ENCODE data around the gene NBPF1. TPM values are rescaled to one million over a fixed set of nuclear protein-coding genes. Genes with fewer than 3 reads are reported as not detected.

The NBPF1 gene
- total and polyA plus RNA-seq, 9 of the 15 experiments (the other 6 are each of a cell fraction or from before 2014, with no cell fraction given), result 5.2 to 42.6 (median 24.1) TPM

DNA sequence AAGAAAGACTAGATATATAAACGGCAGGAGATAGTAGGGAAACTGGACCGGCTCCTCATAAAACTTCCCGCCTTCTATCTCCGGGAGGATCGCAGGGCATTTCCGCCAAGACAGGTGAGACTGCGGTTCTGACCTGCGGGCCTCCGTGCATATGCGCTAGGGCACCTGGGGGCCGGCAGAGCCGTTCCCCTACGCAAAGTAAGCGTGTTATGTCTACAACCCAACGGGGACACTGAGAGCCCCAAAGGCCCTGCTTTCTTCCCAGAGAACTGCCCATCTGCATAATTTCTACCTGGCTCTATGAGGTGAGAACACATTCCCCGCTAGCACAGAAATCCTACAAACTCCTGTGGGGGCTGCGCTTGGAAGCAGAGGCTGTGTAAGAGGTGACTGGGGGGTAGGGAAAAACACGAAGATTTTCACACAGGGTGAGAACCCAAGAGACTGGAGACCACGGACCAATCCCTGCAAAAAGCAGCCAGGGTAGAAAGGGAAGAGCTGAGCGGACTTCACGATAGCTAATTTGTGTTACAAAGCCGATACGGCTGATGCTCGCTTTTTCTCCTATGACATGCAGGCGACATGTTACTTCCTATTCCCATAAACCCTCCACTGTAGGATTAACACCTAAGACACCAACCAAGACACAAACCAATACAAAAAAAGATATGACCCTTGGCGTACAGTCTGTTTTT lies 99.8 kb downstream of the NBPF1 start (continued):
- TF ChIP-seq, protein P1, sequence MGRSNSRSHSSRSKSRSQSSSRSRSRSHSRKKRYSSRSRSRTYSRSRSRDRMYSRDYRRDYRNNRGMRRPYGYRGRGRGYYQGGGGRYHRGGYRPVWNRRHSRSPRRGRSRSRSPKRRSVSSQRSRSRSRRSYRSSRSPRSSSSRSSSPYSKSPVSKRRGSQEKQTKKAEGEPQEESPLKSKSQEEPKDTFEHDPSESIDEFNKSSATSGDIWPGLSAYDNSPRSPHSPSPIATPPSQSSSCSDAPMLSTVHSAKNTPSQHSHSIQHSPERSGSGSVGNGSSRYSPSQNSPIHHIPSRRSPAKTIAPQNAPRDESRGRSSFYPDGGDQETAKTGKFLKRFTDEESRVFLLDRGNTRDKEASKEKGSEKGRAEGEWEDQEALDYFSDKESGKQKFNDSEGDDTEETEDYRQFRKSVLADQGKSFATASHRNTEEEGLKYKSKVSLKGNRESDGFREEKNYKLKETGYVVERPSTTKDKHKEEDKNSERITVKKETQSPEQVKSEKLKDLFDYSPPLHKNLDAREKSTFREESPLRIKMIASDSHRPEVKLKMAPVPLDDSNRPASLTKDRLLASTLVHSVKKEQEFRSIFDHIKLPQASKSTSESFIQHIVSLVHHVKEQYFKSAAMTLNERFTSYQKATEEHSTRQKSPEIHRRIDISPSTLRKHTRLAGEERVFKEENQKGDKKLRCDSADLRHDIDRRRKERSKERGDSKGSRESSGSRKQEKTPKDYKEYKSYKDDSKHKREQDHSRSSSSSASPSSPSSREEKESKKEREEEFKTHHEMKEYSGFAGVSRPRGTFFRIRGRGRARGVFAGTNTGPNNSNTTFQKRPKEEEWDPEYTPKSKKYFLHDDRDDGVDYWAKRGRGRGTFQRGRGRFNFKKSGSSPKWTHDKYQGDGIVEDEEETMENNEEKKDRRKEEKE (IDR thresholded peaks at IDR 0.05; ENCODE audit: borderline replicate concordance in 1 of 2, control insufficient read depth in 1 of 2, low read depth in 2 of 2, low read length in 1 of 2), result peak in 1 of 2 experiments; percentile 99; a peak in 2 of 4 replicates
- TF ChIP-seq, protein P2, sequence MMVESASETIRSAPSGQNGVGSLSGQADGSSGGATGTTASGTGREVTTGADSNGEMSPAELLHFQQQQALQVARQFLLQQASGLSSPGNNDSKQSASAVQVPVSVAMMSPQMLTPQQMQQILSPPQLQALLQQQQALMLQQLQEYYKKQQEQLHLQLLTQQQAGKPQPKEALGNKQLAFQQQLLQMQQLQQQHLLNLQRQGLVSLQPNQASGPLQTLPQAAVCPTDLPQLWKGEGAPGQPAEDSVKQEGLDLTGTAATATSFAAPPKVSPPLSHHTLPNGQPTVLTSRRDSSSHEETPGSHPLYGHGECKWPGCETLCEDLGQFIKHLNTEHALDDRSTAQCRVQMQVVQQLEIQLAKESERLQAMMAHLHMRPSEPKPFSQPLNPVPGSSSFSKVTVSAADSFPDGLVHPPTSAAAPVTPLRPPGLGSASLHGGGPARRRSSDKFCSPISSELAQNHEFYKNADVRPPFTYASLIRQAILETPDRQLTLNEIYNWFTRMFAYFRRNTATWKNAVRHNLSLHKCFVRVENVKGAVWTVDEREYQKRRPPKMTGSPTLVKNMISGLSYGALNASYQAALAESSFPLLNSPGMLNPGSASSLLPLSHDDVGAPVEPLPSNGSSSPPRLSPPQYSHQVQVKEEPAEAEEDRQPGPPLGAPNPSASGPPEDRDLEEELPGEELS (CRISPR knock-in tag; IDR thresholded peaks at IDR 0.05; ENCODE audit: borderline replicate concordance), result 0 out of 2 replicates have a peak, but pooled peaks have one; percentile 55
- TF ChIP-seq LCOR (CRISPR knock-in tag; IDR thresholded peaks at IDR 0.05) (peak; percentile 96), SMARCA4 (IDR thresholded peaks at IDR 0.05) (peak; percentile 15; the same call in 1 of the 2 replicates), CBX5 (IDR thresholded peaks at IDR 0.05; ENCODE audit: borderline replicate concordance, low read depth) (peak; percentile 61; the same call in 1 of the 2 replicates), RAD51 (IDR thresholded peaks at IDR 0.05; ENCODE audit: borderline replicate concordance, low read depth) (peak; percentile 25; the same call in 1 of the 2 replicates), TCFL5 (CRISPR knock-in tag; conservative IDR thresholded peaks at IDR 0.05) (peak; percentile 76; the same call in 1 of the 2 replicates), HLTF (IDR thresholded peaks at IDR 0.05) (0 out of 2 replicates have a peak, but pooled peaks have one; percentile 54), ZNF551 (CRISPR knock-in tag; IDR thresholded peaks at IDR 0.05) (peak; percentile 96), CSDE1 (IDR thresholded peaks at IDR 0.05) (peak in 1 of 2 experiments; percentile 100; a peak in 2 of 4 replicates), RBFOX2 (IDR thresholded peaks at IDR 0.05; ENCODE audit: low read depth, low read length) (peak; percentile 82), RAD21 (CRISPR knock-in tag; conservative IDR thresholded peaks at IDR 0.05 in 1 of 2, IDR thresholded peaks at IDR 0.05 in 1 of 2) (peak; percentile 32 to 47), ZNF431 (CRISPR knock-in tag; IDR thresholded peaks at IDR 0.05) (peak; percentile 57; the same call in 1 of the 2 replicates), SP1 (CRISPR knock-in tag; IDR thresholded peaks at IDR 0.05) (peak; percentile 96)
- TF ChIP-seq, protein P3, sequence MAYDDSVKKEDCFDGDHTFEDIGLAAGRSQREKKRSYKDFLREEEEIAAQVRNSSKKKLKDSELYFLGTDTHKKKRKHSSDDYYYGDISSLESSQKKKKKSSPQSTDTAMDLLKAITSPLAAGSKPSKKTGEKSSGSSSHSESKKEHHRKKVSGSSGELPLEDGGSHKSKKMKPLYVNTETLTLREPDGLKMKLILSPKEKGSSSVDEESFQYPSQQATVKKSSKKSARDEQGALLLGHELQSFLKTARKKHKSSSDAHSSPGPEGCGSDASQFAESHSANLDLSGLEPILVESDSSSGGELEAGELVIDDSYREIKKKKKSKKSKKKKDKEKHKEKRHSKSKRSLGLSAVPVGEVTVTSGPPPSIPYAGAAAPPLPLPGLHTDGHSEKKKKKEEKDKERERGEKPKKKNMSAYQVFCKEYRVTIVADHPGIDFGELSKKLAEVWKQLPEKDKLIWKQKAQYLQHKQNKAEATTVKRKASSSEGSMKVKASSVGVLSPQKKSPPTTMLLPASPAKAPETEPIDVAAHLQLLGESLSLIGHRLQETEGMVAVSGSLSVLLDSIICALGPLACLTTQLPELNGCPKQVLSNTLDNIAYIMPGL (CRISPR knock-in tag; IDR thresholded peaks at IDR 0.05), result 0 out of 2 replicates have a peak, but pooled peaks have one; percentile 63
- TF ChIP-seq, protein P4, sequence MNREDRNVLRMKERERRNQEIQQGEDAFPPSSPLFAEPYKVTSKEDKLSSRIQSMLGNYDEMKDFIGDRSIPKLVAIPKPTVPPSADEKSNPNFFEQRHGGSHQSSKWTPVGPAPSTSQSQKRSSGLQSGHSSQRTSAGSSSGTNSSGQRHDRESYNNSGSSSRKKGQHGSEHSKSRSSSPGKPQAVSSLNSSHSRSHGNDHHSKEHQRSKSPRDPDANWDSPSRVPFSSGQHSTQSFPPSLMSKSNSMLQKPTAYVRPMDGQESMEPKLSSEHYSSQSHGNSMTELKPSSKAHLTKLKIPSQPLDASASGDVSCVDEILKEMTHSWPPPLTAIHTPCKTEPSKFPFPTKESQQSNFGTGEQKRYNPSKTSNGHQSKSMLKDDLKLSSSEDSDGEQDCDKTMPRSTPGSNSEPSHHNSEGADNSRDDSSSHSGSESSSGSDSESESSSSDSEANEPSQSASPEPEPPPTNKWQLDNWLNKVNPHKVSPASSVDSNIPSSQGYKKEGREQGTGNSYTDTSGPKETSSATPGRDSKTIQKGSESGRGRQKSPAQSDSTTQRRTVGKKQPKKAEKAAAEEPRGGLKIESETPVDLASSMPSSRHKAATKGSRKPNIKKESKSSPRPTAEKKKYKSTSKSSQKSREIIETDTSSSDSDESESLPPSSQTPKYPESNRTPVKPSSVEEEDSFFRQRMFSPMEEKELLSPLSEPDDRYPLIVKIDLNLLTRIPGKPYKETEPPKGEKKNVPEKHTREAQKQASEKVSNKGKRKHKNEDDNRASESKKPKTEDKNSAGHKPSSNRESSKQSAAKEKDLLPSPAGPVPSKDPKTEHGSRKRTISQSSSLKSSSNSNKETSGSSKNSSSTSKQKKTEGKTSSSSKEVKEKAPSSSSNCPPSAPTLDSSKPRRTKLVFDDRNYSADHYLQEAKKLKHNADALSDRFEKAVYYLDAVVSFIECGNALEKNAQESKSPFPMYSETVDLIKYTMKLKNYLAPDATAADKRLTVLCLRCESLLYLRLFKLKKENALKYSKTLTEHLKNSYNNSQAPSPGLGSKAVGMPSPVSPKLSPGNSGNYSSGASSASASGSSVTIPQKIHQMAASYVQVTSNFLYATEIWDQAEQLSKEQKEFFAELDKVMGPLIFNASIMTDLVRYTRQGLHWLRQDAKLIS (CRISPR knock-in tag; IDR thresholded peaks at IDR 0.05), result peak; percentile 100
